Measurements from ENCODE around the gene PXDN.
"Not testable (repeated sequence)": the region's sequence is repeated elsewhere in the genome, so short reads cannot be mapped to it uniquely, and the experiment has no call there.

Gene PXDN

GRCh38 chr2:1744446-1745170, at the start of gene PXDN:
TSS of gene PXDN (minus strand) at chr2:1744515. CDS start at chr2:1744455, 60 bp downstream.
- DNase-seq, result no peak

GRCh38 chr2:1793868-1794445, 49.6 kb upstream of the PXDN start:
- no peak for DNase-seq

GRCh38 chr2:1793001-1793867, 48.9 kb upstream of the PXDN start:
- no peak for DNase-seq

GRCh38 chr2:1791685-1792435, 47.5 kb upstream of the PXDN start:
- DNase-seq, result no peak

GRCh38 chr2:1791006-1791605, 46.8 kb upstream of the PXDN start:
- DNase-seq, result no peak

GRCh38 chr2:1790473-1790872, 46.2 kb upstream of the PXDN start:
- DNase-seq, result no peak

GRCh38 chr2:1789610-1790009, 45.3 kb upstream of the PXDN start:
- no peak for DNase-seq

GRCh38 chr2:1788478-1788959, 44.2 kb upstream of the PXDN start:
- DNase-seq, result no peak

GRCh38 chr2:1787755-1788477, 43.6 kb upstream of the PXDN start:
- no peak for DNase-seq

- DNase-seq, result no peak
These were observed 40.8 kb upstream of the PXDN start for GRCh38 chr2:1784986-1785617.

- no peak for DNase-seq
These were observed 39.8 kb upstream of the PXDN start for GRCh38 chr2:1784087-1784486.

GRCh38 chr2:1782514-1782913, 38.2 kb upstream of the PXDN start:
- DNase-seq, result no peak

- no peak for DNase-seq
These were observed 37.2 kb upstream of the PXDN start for GRCh38 chr2:1781291-1782080.

- DNase-seq, result no peak
These were observed 36.4 kb upstream of the PXDN start for GRCh38 chr2:1780693-1781092.

- DNase-seq, result not testable (repeated sequence)
These were observed 35.7 kb upstream of the PXDN start for GRCh38 chr2:1780054-1780453.

GRCh38 chr2:1778566-1778965, 34.3 kb upstream of the PXDN start:
- DNase-seq, result no peak

GRCh38 chr2:1777781-1778180, 33.5 kb upstream of the PXDN start:
- no peak for DNase-seq

- DNase-seq, result no peak
These were observed 32.8 kb upstream of the PXDN start for GRCh38 chr2:1777156-1777555.

- no peak for DNase-seq
These were observed 31.3 kb upstream of the PXDN start for GRCh38 chr2:1775511-1776035.

GRCh38 chr2:1774929-1775328, 30.6 kb upstream of the PXDN start:
- DNase-seq, result no peak
